HepG2 (cell line): ENCODE data around the gene THBS2.
A peak's percentile ranks its signal among the peaks of the same experiment; 100 is the strongest.

Source experiments
- DNMT1 ChIP-seq: sonication (generic); formaldehyde crosslinking; IDR thresholded peaks from 2 replicates; pipeline ENCODE4 v1.5.1; 2020; ENCODE audit warnings: mild to moderate bottlenecking, missing genetic modification reagents
- POLR2A ChIP-seq, 2 experiments: IDR thresholded peaks; 2 replicates each; pipeline ENCODE4 v1.6.1; 2011; ENCODE audit warnings: low read depth in 2 of 2, low read length in 2 of 2, mild to moderate bottlenecking in 1 of 2, moderate library complexity in 1 of 2; ENCODE audit not compliant: insufficient read depth in 1 of 2
- RELA ChIP-seq: sonication (generic); formaldehyde crosslinking; IDR thresholded peaks from 2 replicates; pipeline ENCODE4 v1.4.0; 2020; ENCODE audit warnings: missing genetic modification reagents
- TCF7 ChIP-seq: sonication (generic); IDR thresholded peaks from 2 replicates; pipeline ENCODE4 v1.6.1; 2016; ENCODE audit warnings: antibody characterized with exemption, low read depth
- TCF7L2 ChIP-seq: IDR thresholded peaks from 2 replicates; pipeline ENCODE4 v1.6.1; 2011; ENCODE audit warnings: mild to moderate bottlenecking, low read depth, low read length, moderate library complexity
- ZNF101 ChIP-seq: sonication (generic); formaldehyde crosslinking; IDR thresholded peaks from 2 replicates; pipeline ENCODE4 v1.4.0; 2020; ENCODE audit warnings: mild to moderate bottlenecking, low read depth, missing genetic modification reagents, borderline replicate concordance
- TF ChIP-seq, protein P1 (sequence below): sonication (generic); formaldehyde crosslinking; IDR thresholded peaks from 2 replicates; pipeline ENCODE4 v1.5.0; 2020; ENCODE audit warnings: mild to moderate bottlenecking, missing genetic modification reagents, moderate library complexity

DNA sequence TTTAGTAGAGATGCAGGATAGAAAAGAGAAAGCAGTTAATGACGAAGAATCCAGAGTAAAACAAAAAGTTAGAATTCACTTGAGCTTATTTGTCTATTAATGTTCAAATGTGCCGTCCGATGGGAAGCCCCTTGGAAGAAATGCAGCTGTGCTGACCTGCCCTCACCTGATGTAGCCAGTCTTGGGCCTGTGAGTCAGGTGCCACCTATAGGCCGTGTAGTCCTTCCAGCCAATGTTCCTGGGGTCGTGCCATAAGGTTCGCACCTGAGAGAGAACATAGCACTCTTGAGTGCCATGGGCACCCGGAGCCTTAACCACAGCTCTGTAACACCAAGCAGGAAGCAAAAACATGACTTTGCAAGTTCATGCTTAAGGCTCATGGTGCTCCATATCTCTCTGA, 32.4 kb downstream of the THBS2 start:
- no peak for TF ChIP-seq RELA (CRISPR knock-in tag)
- TF ChIP-seq, protein P1, sequence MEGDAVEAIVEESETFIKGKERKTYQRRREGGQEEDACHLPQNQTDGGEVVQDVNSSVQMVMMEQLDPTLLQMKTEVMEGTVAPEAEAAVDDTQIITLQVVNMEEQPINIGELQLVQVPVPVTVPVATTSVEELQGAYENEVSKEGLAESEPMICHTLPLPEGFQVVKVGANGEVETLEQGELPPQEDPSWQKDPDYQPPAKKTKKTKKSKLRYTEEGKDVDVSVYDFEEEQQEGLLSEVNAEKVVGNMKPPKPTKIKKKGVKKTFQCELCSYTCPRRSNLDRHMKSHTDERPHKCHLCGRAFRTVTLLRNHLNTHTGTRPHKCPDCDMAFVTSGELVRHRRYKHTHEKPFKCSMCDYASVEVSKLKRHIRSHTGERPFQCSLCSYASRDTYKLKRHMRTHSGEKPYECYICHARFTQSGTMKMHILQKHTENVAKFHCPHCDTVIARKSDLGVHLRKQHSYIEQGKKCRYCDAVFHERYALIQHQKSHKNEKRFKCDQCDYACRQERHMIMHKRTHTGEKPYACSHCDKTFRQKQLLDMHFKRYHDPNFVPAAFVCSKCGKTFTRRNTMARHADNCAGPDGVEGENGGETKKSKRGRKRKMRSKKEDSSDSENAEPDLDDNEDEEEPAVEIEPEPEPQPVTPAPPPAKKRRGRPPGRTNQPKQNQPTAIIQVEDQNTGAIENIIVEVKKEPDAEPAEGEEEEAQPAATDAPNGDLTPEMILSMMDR = peak; percentile 35; the same call in 1 of the 2 replicates
- TF ChIP-seq DNMT1 (CRISPR knock-in tag) = no peak
- no peak for TF ChIP-seq TCF7
- no peak for TF ChIP-seq ZNF101 (CRISPR knock-in tag)
- TF ChIP-seq TCF7L2 = no peak
- TF ChIP-seq POLR2A (IDR thresholded peaks at IDR 0.05; ENCODE audit: insufficient read depth in 1 of 2, low read depth in 2 of 2, low read length in 2 of 2) = no peak
